HEK293T (cell line): ENCODE data around the gene CDH20.

Experiments used
- CTCF ChIA-PET: fragments of 350-600 bp; formaldehyde crosslinking; extraction: SDS; loops from one replicate; lab custom pipeline; 2021; ENCODE audit warnings: antibody characterized with exemption, inconsistent platforms; lab: Yijun Ruan, JAX
- POLR2A ChIA-PET: fragments of 350-600 bp; formaldehyde crosslinking; extraction: SDS; loops from one replicate; lab custom pipeline; 2020; ENCODE audit warnings: antibody characterized with exemption, inconsistent platforms; lab: Yijun Ruan, JAX
- DNase-seq: peaks from one replicate; pipeline ENCODE4 v3.0.0; 2012; ENCODE audit warnings: mixed read lengths; ENCODE audit errors: extremely low spot score
- ARNT ChIP-seq: fragments of 450-650 bp; IDR thresholded peaks from 2 replicates; pipeline ENCODE4 v1.6.1; 2017; ENCODE audit warnings: mild to moderate bottlenecking
- BHLHE40 ChIP-seq: fragments of 450-650 bp; IDR thresholded peaks from 2 replicates; pipeline ENCODE4 v1.6.1; 2016; ENCODE audit warnings: mild to moderate bottlenecking, moderate library complexity, borderline replicate concordance
- CTBP1 ChIP-seq: fragments of 450-650 bp; IDR thresholded peaks from 2 replicates; pipeline ENCODE4 v1.6.1; 2016; ENCODE audit warnings: borderline replicate concordance
- ELF4 ChIP-seq: fragments of 450-650 bp; IDR thresholded peaks from 2 replicates; pipeline ENCODE4 v1.6.1; 2017; ENCODE audit warnings: antibody characterized with exemption
- FOXA1 ChIP-seq: fragments of 450-650 bp; IDR thresholded peaks from 2 replicates; pipeline ENCODE4 v1.6.1; 2016; ENCODE audit warnings: mild to moderate bottlenecking
- FOXK2 ChIP-seq: fragments of 450-650 bp; IDR thresholded peaks from 2 replicates; pipeline ENCODE4 v1.6.1; 2016; ENCODE audit warnings: mild to moderate bottlenecking
- FOXM1 ChIP-seq: fragments of 450-650 bp; IDR thresholded peaks from 2 replicates; pipeline ENCODE4 v1.6.1; 2017; ENCODE audit warnings: mild to moderate bottlenecking, borderline replicate concordance
- HDGF ChIP-seq: fragments of 450-650 bp; IDR thresholded peaks from 2 replicates; pipeline ENCODE4 v1.6.1; 2017; ENCODE audit warnings: antibody characterized with exemption, borderline replicate concordance
- L3MBTL2 ChIP-seq: fragments of 450-650 bp; conservative IDR thresholded peaks from 2 replicates; pipeline ENCODE4 v1.6.1; 2016; ENCODE audit warnings: mild to moderate bottlenecking
- LEF1 ChIP-seq: fragments of 450-650 bp; IDR thresholded peaks from 2 replicates; pipeline ENCODE4 v1.6.1; 2017; ENCODE audit warnings: mild to moderate bottlenecking, borderline replicate concordance
- NFRKB ChIP-seq: fragments of 450-650 bp; IDR thresholded peaks from 2 replicates; pipeline ENCODE4 v1.6.1; 2016; ENCODE audit warnings: mild to moderate bottlenecking, moderate library complexity
- PKNOX1 ChIP-seq: fragments of 450-650 bp; IDR thresholded peaks from 2 replicates; pipeline ENCODE4 v1.6.1; 2016
- SP1 ChIP-seq: fragments of 450-650 bp; IDR thresholded peaks from 2 replicates; pipeline ENCODE4 v1.6.1; 2017
- SUZ12 ChIP-seq: fragments of 450-650 bp; IDR thresholded peaks from 2 replicates; pipeline ENCODE4 v1.6.1; 2016; ENCODE audit warnings: mild to moderate bottlenecking
- TARDBP ChIP-seq: fragments of 450-650 bp; IDR thresholded peaks from 2 replicates; pipeline ENCODE4 v1.6.1; 2016
- ZNF384 ChIP-seq: fragments of 450-650 bp; IDR thresholded peaks from 2 replicates; pipeline ENCODE4 v1.6.1; 2016

Gene CDH20

GRCh38 chr18:61551586-61551985 lies 218.4 kb downstream of the CDH20 start:
- TF ChIP-seq L3MBTL2 (no peak), FOXK2 (no peak), LEF1 (no peak), ZNF384 (no peak), CTBP1 (no peak), TARDBP (no peak), ELF4 (no peak), NFRKB (no peak), ARNT (no peak)
- ChIA-PET CTCF (interaction anchor here (0.7 kb wide), 3 partner anchors 18 to 580 kb away, joined by 3 to 4 read pairs (median 3); no protein-coding TSS in a partner anchor), POLR2A (no interaction called here)
- DNase-seq: peak; percentile 53

GRCh38 chr18:61553045-61553659 lies 219.9 kb downstream of the CDH20 start:
- no peak for DNase-seq
- ChIA-PET POLR2A (no interaction called here), CTCF (interaction anchor here (0.6 to 1.1 kb wide), 2 partner anchors 29 to 484 kb away, joined by 5 read pairs; no protein-coding TSS in a partner anchor)
- TF ChIP-seq SUZ12 (no peak), BHLHE40 (no peak), PKNOX1 (no peak), L3MBTL2 (no peak), FOXK2 (no peak), ARNT (no peak), FOXA1 (no peak), NFRKB (no peak), LEF1 (no peak), HDGF (no peak), FOXM1 (no peak), ZNF384 (no peak), SP1 (no peak), ELF4 (no peak), TARDBP (no peak)

GRCh38 chr18:61554117-61554776 lies 221.0 kb downstream of the CDH20 start:
- ChIA-PET CTCF (no interaction called here), POLR2A (no interaction called here)
- TF ChIP-seq L3MBTL2: no peak
- TF ChIP-seq FOXM1: no peak
- TF ChIP-seq ARNT: no peak
- TF ChIP-seq CTBP1: no peak
- no peak for TF ChIP-seq BHLHE40
- no peak for TF ChIP-seq NFRKB
- no peak for TF ChIP-seq LEF1
- TF ChIP-seq TARDBP: no peak
- TF ChIP-seq ZNF384: no peak
- no peak for TF ChIP-seq ELF4
- no peak for TF ChIP-seq SUZ12
- no peak for TF ChIP-seq FOXK2
- no peak for TF ChIP-seq HDGF
- TF ChIP-seq SP1: no peak
- TF ChIP-seq PKNOX1: no peak
- TF ChIP-seq FOXA1: no peak
- DNase-seq: no peak

GRCh38 chr18:61554946-61555361 lies 221.7 kb downstream of the CDH20 start:
- DNase-seq: no peak
- ChIA-PET POLR2A (interaction anchor here (0.6 kb wide), 1 partner anchor 77 kb away, joined by 3 read pairs; no protein-coding TSS in a partner anchor), CTCF (no interaction called here)
- TF ChIP-seq ZNF384 (no peak), CTBP1 (no peak), FOXA1 (no peak), FOXK2 (no peak), L3MBTL2 (no peak), NFRKB (no peak), HDGF (no peak), PKNOX1 (no peak)

- CTCF ChIA-PET: no interaction called here
- DNase-seq: no peak
- POLR2A ChIA-PET: no interaction called here
- TF ChIP-seq PKNOX1: no peak
- no peak for TF ChIP-seq NFRKB
Observed at GRCh38 chr18:61556316-61556715, 223.1 kb downstream of the CDH20 start.

- no peak for DNase-seq
- TF ChIP-seq PKNOX1: no peak
- TF ChIP-seq ARNT: no peak
- TF ChIP-seq CTBP1: no peak
- no peak for TF ChIP-seq BHLHE40
- TF ChIP-seq ELF4: no peak
- CTCF ChIA-PET: interaction anchor here (0.7 kb wide), 1 partner anchor 351 kb away, joined by 3 read pairs; no protein-coding TSS in a partner anchor
- POLR2A ChIA-PET: no interaction called here
Observed at GRCh38 chr18:61556862-61557261, 223.6 kb downstream of the CDH20 start.
